Measurements from ENCODE around the gene CEP95. TPM values are rescaled to one million over a fixed set of nuclear protein-coding genes. Genes with fewer than 3 reads are reported as not detected.

The CEP95 gene
- total RNA-seq, 1 experiment from 2014 or later: 63.8 TPM

DNA sequence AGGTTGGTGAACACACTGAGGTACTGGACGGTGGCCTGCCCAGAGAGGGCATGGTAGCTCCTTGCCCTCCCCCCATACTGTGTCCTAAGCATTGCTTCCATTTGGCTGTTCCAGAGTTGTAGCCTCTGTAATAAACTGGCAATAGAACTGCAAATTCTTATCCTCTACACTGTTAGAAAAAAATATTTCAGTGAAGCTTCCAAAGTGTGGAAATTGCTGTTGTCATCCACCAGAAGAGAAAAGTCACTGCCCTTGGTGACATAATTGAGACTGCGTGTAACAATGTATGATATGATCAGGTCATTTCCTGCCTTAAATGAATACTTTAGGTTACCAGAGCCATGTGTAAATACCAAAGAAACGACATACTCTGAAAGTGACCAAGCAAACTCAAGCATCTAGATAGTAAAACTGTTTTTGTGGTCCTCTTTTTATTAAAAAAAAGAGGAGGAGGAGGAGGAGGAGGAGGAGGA, 65.9 kb downstream of the CEP95 start:
- H3K36me3 Mint-ChIP-seq: peaks cover 17% of the 10 kb centered on the region
- H3K4me3 Mint-ChIP-seq: no peak overlapping the region
- DNase-seq (ENCODE audit: low spot score): no peak
- ChIA-PET POLR2A (interaction anchor here (0.9 kb wide), 1 partner anchor 67 kb away, joined by 4 read pairs; no protein-coding TSS in a partner anchor), CTCF (no interaction called here)
- TF ChIP-seq PRRX2 (CRISPR knock-in tag; IDR thresholded peaks at IDR 0.05) (no peak), MXD4 (CRISPR knock-in tag; IDR thresholded peaks at IDR 0.05; ENCODE audit: borderline replicate concordance) (no peak), JAZF1 (CRISPR knock-in tag; IDR thresholded peaks at IDR 0.05) (no peak), JUN (CRISPR knock-in tag; IDR thresholded peaks at IDR 0.05) (no peak), RORB (CRISPR knock-in tag; IDR thresholded peaks at IDR 0.05) (no peak), FOXJ3 (CRISPR knock-in tag; IDR thresholded peaks at IDR 0.05; ENCODE audit: borderline replicate concordance) (no peak), ZNF121 (CRISPR knock-in tag; IDR thresholded peaks at IDR 0.05) (no peak), TEAD1 (CRISPR knock-in tag; IDR thresholded peaks at IDR 0.05) (no peak), FOXP1 (CRISPR knock-in tag; IDR thresholded peaks at IDR 0.05; ENCODE audit: borderline replicate concordance) (no peak), ZNF416 (CRISPR knock-in tag; IDR thresholded peaks at IDR 0.05) (no peak), CREB1 (CRISPR knock-in tag; IDR thresholded peaks at IDR 0.05) (no peak), ZNF138 (CRISPR knock-in tag; conservative IDR thresholded peaks at IDR 0.05) (no peak), FOXK1 (CRISPR knock-in tag; IDR thresholded peaks at IDR 0.05) (no peak), ZNF423 (CRISPR knock-in tag; IDR thresholded peaks at IDR 0.05) (no peak), TEAD4 (CRISPR knock-in tag; IDR thresholded peaks at IDR 0.05) (no peak)
- TF ChIP-seq, protein P1, sequence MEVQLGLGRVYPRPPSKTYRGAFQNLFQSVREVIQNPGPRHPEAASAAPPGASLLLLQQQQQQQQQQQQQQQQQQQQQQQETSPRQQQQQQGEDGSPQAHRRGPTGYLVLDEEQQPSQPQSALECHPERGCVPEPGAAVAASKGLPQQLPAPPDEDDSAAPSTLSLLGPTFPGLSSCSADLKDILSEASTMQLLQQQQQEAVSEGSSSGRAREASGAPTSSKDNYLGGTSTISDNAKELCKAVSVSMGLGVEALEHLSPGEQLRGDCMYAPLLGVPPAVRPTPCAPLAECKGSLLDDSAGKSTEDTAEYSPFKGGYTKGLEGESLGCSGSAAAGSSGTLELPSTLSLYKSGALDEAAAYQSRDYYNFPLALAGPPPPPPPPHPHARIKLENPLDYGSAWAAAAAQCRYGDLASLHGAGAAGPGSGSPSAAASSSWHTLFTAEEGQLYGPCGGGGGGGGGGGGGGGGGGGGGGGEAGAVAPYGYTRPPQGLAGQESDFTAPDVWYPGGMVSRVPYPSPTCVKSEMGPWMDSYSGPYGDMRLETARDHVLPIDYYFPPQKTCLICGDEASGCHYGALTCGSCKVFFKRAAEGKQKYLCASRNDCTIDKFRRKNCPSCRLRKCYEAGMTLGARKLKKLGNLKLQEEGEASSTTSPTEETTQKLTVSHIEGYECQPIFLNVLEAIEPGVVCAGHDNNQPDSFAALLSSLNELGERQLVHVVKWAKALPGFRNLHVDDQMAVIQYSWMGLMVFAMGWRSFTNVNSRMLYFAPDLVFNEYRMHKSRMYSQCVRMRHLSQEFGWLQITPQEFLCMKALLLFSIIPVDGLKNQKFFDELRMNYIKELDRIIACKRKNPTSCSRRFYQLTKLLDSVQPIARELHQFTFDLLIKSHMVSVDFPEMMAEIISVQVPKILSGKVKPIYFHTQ (CRISPR knock-in tag; IDR thresholded peaks at IDR 0.05): no peak
- TF ChIP-seq, protein P2, sequence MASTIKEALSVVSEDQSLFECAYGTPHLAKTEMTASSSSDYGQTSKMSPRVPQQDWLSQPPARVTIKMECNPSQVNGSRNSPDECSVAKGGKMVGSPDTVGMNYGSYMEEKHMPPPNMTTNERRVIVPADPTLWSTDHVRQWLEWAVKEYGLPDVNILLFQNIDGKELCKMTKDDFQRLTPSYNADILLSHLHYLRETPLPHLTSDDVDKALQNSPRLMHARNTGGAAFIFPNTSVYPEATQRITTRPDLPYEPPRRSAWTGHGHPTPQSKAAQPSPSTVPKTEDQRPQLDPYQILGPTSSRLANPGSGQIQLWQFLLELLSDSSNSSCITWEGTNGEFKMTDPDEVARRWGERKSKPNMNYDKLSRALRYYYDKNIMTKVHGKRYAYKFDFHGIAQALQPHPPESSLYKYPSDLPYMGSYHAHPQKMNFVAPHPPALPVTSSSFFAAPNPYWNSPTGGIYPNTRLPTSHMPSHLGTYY (CRISPR knock-in tag; IDR thresholded peaks at IDR 0.05): no peak
- TF ChIP-seq, protein P3, sequence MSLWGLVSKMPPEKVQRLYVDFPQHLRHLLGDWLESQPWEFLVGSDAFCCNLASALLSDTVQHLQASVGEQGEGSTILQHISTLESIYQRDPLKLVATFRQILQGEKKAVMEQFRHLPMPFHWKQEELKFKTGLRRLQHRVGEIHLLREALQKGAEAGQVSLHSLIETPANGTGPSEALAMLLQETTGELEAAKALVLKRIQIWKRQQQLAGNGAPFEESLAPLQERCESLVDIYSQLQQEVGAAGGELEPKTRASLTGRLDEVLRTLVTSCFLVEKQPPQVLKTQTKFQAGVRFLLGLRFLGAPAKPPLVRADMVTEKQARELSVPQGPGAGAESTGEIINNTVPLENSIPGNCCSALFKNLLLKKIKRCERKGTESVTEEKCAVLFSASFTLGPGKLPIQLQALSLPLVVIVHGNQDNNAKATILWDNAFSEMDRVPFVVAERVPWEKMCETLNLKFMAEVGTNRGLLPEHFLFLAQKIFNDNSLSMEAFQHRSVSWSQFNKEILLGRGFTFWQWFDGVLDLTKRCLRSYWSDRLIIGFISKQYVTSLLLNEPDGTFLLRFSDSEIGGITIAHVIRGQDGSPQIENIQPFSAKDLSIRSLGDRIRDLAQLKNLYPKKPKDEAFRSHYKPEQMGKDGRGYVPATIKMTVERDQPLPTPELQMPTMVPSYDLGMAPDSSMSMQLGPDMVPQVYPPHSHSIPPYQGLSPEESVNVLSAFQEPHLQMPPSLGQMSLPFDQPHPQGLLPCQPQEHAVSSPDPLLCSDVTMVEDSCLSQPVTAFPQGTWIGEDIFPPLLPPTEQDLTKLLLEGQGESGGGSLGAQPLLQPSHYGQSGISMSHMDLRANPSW (CRISPR knock-in tag; conservative IDR thresholded peaks at IDR 0.05; ENCODE audit: low read depth): no peak
- TF ChIP-seq, protein P4, sequence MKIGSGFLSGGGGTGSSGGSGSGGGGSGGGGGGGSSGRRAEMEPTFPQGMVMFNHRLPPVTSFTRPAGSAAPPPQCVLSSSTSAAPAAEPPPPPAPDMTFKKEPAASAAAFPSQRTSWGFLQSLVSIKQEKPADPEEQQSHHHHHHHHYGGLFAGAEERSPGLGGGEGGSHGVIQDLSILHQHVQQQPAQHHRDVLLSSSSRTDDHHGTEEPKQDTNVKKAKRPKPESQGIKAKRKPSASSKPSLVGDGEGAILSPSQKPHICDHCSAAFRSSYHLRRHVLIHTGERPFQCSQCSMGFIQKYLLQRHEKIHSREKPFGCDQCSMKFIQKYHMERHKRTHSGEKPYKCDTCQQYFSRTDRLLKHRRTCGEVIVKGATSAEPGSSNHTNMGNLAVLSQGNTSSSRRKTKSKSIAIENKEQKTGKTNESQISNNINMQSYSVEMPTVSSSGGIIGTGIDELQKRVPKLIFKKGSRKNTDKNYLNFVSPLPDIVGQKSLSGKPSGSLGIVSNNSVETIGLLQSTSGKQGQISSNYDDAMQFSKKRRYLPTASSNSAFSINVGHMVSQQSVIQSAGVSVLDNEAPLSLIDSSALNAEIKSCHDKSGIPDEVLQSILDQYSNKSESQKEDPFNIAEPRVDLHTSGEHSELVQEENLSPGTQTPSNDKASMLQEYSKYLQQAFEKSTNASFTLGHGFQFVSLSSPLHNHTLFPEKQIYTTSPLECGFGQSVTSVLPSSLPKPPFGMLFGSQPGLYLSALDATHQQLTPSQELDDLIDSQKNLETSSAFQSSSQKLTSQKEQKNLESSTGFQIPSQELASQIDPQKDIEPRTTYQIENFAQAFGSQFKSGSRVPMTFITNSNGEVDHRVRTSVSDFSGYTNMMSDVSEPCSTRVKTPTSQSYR (CRISPR knock-in tag; IDR thresholded peaks at IDR 0.05): no peak
- TF ChIP-seq, protein P5, sequence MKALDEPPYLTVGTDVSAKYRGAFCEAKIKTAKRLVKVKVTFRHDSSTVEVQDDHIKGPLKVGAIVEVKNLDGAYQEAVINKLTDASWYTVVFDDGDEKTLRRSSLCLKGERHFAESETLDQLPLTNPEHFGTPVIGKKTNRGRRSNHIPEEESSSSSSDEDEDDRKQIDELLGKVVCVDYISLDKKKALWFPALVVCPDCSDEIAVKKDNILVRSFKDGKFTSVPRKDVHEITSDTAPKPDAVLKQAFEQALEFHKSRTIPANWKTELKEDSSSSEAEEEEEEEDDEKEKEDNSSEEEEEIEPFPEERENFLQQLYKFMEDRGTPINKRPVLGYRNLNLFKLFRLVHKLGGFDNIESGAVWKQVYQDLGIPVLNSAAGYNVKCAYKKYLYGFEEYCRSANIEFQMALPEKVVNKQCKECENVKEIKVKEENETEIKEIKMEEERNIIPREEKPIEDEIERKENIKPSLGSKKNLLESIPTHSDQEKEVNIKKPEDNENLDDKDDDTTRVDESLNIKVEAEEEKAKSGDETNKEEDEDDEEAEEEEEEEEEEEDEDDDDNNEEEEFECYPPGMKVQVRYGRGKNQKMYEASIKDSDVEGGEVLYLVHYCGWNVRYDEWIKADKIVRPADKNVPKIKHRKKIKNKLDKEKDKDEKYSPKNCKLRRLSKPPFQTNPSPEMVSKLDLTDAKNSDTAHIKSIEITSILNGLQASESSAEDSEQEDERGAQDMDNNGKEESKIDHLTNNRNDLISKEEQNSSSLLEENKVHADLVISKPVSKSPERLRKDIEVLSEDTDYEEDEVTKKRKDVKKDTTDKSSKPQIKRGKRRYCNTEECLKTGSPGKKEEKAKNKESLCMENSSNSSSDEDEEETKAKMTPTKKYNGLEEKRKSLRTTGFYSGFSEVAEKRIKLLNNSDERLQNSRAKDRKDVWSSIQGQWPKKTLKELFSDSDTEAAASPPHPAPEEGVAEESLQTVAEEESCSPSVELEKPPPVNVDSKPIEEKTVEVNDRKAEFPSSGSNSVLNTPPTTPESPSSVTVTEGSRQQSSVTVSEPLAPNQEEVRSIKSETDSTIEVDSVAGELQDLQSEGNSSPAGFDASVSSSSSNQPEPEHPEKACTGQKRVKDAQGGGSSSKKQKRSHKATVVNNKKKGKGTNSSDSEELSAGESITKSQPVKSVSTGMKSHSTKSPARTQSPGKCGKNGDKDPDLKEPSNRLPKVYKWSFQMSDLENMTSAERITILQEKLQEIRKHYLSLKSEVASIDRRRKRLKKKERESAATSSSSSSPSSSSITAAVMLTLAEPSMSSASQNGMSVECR (CRISPR knock-in tag; IDR thresholded peaks at IDR 0.05; ENCODE audit: borderline replicate concordance): no peak
- H3K27me3 Mint-ChIP-seq (ENCODE audit: low read depth): no peaks in the 10 kb centered on the region
- no peak for ATAC-seq
- H3K9me3 Mint-ChIP-seq: no peaks in the 10 kb centered on the region
- no peak overlapping the region for H3K27ac Mint-ChIP-seq
- H3K4me1 Mint-ChIP-seq: no peaks in the 10 kb centered on the region

Measured in WTC11 (cell line).